ENCODE results near the gene NECTIN2.
"Not testable (repeated sequence)": the region's sequence is repeated elsewhere in the genome, so short reads cannot be mapped to it uniquely, and the experiment has no call there.

NECTIN2 gene

GRCh38 chr19:44855606-44856005 lies 9.5 kb downstream of the NECTIN2 start:
- DNase-seq, result no peak

DNA sequence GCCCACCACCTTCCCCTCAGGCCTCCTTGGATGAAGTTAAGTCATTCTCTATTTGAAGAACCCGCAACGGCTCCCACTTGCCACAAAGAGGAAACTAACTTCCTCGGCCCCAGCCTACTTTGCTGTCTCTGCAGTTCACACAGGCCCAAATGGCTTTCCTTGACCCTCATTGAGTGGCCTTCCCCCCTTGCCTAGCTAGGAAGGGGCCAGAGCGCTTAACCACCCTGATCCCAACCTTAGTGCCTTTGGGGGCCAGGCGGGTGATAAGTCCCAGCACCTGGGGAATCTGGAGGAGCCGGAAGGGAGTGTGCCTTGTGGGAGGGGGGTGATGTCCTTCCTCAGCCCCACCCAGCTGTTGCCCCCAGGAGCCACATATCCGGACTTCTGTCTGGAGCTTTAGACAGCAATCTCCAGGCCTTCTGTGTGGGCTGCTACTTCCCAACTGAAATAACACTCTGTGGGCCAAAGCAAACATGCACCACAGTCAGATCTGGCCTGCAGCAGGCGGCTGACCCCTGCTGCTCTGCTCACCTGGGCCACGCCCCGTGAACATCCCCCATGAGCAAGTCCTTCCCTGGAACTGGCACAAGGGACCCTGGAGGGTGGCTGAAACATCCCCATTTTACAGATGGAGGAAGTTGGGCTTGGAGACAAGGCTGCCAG lies 10.5 kb downstream of the NECTIN2 start:
- DNase-seq, result no peak

GRCh38 chr19:44857837-44858236 lies 11.7 kb downstream of the NECTIN2 start:
- DNase-seq, result no peak

GRCh38 chr19:44861576-44861975 lies 15.5 kb downstream of the NECTIN2 start:
- DNase-seq, result not testable (repeated sequence)

DNA sequence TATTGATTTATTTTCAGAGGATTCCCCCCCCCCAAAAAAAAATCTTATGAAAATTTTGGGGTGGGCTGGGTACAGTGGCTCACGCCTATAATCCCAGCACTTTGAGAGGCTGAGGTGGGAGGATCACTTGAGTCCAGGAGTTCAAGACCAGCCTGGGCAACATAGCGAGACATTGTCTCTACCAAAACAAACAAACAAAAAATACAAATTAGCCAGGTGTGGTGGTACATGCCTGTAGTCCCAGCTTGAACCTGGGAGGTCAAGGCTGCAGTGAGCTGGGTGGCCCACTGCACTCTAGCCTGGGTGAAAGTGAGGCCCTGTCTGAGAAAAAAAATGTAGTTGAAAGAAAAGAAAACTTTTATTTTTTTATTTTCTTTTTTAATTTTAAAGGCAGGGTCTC lies 17.9 kb downstream of the NECTIN2 start:
- DNase-seq, result no peak

DNA sequence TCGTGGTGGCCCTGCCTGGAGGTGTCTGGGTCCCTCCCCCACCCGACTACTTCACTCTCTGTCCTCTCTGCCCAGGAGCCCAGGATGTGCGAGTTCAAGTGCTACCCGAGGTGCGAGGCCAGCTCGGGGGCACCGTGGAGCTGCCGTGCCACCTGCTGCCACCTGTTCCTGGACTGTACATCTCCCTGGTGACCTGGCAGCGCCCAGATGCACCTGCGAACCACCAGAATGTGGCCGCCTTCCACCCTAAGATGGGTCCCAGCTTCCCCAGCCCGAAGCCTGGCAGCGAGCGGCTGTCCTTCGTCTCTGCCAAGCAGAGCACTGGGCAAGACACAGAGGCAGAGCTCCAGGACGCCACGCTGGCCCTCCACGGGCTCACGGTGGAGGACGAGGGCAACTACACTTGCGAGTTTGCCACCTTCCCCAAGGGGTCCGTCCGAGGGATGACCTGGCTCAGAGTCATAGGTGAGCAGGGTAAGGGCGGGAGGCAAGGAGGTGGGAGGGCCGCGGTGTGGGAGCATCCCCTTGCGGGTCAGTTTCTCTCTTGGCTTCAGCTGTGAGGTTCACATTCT lies 19.2 kb downstream of the NECTIN2 start:
- no peak for DNase-seq

- no peak for DNase-seq
Observed at GRCh38 chr19:44866664-44867063, 20.6 kb downstream of the NECTIN2 start.

DNA sequence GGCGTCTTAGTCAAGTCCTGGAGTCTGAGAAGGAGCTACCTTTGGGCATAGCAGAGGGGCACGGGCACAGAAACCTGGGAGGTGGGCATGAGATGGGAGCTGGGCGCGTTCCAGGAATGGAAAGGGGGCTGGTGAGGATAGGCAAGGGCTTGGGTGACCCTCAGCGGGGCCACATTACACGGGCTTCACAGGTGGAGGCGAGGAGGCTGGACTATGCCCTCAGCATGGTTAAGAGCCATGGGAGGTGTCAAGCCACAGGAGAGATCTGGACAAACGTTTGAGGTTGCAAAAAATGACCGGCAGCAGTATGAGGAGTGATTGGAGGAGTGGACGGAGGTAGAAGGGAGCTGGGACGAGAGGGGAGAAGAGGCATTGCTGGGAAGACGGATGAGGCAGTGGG lies 21.5 kb downstream of the NECTIN2 start:
- no peak for DNase-seq

DNA sequence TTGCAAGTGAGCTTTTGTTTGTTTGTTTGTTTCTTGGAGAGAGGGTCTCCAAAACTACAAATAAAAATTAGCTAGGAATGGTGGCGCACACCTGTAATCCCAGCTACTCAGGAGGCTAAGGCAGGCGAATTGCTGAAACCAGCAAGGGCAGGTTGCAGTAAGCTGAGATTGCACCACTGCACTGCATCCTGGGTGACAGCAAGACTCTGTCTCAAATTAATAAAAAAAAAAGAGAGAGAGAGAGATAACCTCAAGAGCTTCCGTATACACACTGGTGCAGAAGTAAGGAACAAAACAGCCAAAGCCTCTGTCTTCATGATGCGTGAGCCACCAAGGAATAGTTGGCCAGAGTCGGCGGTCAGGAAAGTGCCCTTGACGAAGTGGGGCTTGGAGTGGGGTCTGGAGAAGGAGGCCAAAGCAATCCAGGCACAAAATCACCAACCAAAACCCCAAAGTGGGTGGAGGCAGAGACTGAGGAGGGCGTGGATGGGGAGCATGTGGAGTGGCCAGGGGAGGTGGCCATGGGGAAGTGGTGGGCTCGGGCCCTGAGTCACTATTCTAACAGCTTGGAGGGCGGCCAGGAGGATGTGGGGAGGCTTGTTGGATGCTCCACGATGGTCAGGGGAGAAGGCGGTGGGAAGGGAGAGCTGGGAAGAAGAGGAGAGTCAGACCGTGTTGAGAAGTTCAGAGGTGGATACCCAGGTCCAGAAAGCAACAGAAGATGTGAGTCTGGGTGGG lies 23.8 kb downstream of the NECTIN2 start:
- no peak for DNase-seq

DNA sequence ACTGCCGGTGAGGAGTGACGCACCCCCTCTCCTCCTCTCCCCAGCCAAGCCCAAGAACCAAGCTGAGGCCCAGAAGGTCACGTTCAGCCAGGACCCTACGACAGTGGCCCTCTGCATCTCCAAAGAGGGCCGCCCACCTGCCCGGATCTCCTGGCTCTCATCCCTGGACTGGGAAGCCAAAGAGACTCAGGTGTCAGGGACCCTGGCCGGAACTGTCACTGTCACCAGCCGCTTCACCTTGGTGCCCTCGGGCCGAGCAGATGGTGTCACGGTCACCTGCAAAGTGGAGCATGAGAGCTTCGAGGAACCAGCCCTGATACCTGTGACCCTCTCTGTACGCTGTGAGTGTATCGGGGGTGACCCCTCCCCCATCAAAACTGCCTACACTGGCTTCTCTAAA lies 25.7 kb downstream of the NECTIN2 start:
- DNase-seq, result no peak

GRCh38 chr19:44872661-44873060 lies 26.6 kb downstream of the NECTIN2 start:
- no peak for DNase-seq

GRCh38 chr19:44874317-44874716 lies 28.2 kb downstream of the NECTIN2 start:
- no peak for DNase-seq

- no peak for DNase-seq
Observed at GRCh38 chr19:44875666-44876451, 29.8 kb downstream of the NECTIN2 start.

- DNase-seq, result no peak
Observed at GRCh38 chr19:44876930-44877535, 30.9 kb downstream of the NECTIN2 start.

- DNase-seq, result no peak
Observed at GRCh38 chr19:44878120-44878865, 32.2 kb downstream of the NECTIN2 start.

GRCh38 chr19:44879309-44880065 lies 33.4 kb downstream of the NECTIN2 start:
- no peak for DNase-seq

GRCh38 chr19:44882063-44882462 lies 36.0 kb downstream of the NECTIN2 start:
- no peak for DNase-seq

DNA sequence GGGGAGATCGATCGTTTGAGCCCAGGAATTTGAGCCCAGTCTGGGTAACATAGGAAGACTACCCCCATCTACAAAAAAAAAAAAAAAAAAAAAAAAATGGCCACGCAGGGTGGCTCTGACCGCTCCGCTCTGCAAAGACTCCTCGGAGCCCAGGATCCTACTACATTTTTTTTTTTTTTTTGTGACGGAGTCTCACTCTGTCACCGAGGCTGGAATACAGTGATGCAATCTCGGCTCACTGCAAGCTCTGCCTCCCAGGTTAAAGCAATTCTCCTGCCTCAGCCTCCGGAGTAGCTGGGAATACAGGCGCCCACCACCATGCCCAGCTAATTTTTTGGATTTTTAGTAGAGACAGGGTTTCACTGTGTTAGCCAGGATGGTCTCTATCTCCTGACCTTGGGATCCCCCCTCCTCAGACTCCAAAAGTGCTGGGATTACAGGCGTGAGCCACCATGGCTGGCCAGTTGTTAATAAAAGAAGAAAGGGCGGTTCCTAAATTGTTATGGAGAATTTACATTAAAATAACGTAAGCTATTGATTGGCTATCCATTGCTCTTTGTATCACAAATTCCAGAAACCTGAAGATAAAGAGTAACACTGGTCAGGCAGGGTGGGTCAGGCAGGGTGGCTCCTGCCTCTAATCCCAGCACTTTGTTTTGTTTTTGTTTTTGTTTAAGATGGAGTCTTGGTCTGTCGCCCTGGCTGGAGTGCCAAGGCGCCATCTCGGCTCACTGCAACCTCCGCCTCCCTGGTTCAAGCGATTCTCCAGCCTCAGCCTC lies 36.7 kb downstream of the NECTIN2 start:
- DNase-seq, result not testable (repeated sequence)

GRCh38 chr19:44883922-44884321 lies 37.8 kb downstream of the NECTIN2 start:
- no peak for DNase-seq

- no peak for DNase-seq
Observed at GRCh38 chr19:44884566-44884965, 38.5 kb downstream of the NECTIN2 start.

- DNase-seq, result no peak
Observed at GRCh38 chr19:44886141-44886540, 40.0 kb downstream of the NECTIN2 start.
